ENCODE measurements around the gene AFF3.

- TF ChIP-seq, protein P1, sequence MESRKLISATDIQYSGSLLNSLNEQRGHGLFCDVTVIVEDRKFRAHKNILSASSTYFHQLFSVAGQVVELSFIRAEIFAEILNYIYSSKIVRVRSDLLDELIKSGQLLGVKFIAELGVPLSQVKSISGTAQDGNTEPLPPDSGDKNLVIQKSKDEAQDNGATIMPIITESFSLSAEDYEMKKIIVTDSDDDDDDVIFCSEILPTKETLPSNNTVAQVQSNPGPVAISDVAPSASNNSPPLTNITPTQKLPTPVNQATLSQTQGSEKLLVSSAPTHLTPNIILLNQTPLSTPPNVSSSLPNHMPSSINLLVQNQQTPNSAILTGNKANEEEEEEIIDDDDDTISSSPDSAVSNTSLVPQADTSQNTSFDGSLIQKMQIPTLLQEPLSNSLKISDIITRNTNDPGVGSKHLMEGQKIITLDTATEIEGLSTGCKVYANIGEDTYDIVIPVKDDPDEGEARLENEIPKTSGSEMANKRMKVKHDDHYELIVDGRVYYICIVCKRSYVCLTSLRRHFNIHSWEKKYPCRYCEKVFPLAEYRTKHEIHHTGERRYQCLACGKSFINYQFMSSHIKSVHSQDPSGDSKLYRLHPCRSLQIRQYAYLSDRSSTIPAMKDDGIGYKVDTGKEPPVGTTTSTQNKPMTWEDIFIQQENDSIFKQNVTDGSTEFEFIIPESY (IDR thresholded peaks at IDR 0.05) = no peak
- no peak for TF ChIP-seq MAX (IDR thresholded peaks at IDR 0.05)
- no peak for TF ChIP-seq CTCF (IDR thresholded peaks at IDR 0.05; ENCODE audit: low read depth, low read length, missing input control)
- no peak for TF ChIP-seq TAF1 (conservative IDR thresholded peaks at IDR 0.05)
- TF ChIP-seq, protein P2, sequence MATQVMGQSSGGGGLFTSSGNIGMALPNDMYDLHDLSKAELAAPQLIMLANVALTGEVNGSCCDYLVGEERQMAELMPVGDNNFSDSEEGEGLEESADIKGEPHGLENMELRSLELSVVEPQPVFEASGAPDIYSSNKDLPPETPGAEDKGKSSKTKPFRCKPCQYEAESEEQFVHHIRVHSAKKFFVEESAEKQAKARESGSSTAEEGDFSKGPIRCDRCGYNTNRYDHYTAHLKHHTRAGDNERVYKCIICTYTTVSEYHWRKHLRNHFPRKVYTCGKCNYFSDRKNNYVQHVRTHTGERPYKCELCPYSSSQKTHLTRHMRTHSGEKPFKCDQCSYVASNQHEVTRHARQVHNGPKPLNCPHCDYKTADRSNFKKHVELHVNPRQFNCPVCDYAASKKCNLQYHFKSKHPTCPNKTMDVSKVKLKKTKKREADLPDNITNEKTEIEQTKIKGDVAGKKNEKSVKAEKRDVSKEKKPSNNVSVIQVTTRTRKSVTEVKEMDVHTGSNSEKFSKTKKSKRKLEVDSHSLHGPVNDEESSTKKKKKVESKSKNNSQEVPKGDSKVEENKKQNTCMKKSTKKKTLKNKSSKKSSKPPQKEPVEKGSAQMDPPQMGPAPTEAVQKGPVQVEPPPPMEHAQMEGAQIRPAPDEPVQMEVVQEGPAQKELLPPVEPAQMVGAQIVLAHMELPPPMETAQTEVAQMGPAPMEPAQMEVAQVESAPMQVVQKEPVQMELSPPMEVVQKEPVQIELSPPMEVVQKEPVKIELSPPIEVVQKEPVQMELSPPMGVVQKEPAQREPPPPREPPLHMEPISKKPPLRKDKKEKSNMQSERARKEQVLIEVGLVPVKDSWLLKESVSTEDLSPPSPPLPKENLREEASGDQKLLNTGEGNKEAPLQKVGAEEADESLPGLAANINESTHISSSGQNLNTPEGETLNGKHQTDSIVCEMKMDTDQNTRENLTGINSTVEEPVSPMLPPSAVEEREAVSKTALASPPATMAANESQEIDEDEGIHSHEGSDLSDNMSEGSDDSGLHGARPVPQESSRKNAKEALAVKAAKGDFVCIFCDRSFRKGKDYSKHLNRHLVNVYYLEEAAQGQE (IDR thresholded peaks at IDR 0.05) = no peak
- TF ChIP-seq RAD21 (IDR thresholded peaks at IDR 0.05) = no peak
- no peak for TF ChIP-seq YY1 (IDR thresholded peaks at IDR 0.05)
- no peak for TF ChIP-seq HNF4A (conservative IDR thresholded peaks at IDR 0.05)
- TF ChIP-seq GABPA (IDR thresholded peaks at IDR 0.05 in 1 of 2, conservative IDR thresholded peaks at IDR 0.05 in 1 of 2) = no peak
- TF ChIP-seq, protein P3, sequence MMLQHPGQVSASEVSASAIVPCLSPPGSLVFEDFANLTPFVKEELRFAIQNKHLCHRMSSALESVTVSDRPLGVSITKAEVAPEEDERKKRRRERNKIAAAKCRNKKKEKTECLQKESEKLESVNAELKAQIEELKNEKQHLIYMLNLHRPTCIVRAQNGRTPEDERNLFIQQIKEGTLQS (IDR thresholded peaks at IDR 0.05) = no peak
- TF ChIP-seq RXRA (IDR thresholded peaks at IDR 0.05) = no peak
- TF ChIP-seq EGR1 (IDR thresholded peaks at IDR 0.05; ENCODE audit: low read depth in 2 of 2) = no peak
- TF ChIP-seq JUND (IDR thresholded peaks at IDR 0.05) = no peak
- no peak for TF ChIP-seq FOXA1 (IDR thresholded peaks at IDR 0.05)
These were observed 413.0 kb downstream of the AFF3 start for GRCh38 chr2:99729104-99730025.

Measured in liver (tissue), 3 donors.